GM06990 (cell line): ENCODE data around the gene CD82.

Experiments used
- DNase-seq: peaks from one replicate; pipeline ENCODE4 v3.0.0-alpha.2; 2011; ENCODE audit not compliant: insufficient read length; ENCODE audit errors: extremely low read depth
- H3K27me3 ChIP-seq: replicated peaks from 2 replicates; pipeline ENCODE4 v1.6.0; 2011; ENCODE audit warnings: low read length; ENCODE audit not compliant: control insufficient read depth, insufficient read depth
- H3K36me3 ChIP-seq: 2 replicates; pipeline ENCODE4 v1.5.1; 2011; ENCODE audit warnings: low read length; ENCODE audit not compliant: control insufficient read depth, insufficient read depth
- H3K4me3 ChIP-seq: replicated peaks from 2 replicates; pipeline ENCODE4 v1.5.1; 2011; ENCODE audit warnings: low read depth, mild to moderate bottlenecking, control low read depth, low read length
- CTCF ChIP-seq: IDR thresholded peaks from 2 replicates; pipeline ENCODE4 v1.5.1; 2011; ENCODE audit warnings: low read length, control low read depth, mild to moderate bottlenecking, inconsistent platforms; ENCODE audit not compliant: insufficient read depth, poor library complexity, severe bottlenecking

The CD82 gene

GRCh38 chr11:44521148-44521547 lies 44.3 kb upstream of the CD82 start:
- no peak for TF ChIP-seq CTCF
- Histone ChIP-seq H3K36me3 (no peaks in the 10 kb centered on the region), H3K27me3 (no peaks in the 10 kb centered on the region; the same call in 1 of the 2 replicates), H3K4me3 (no peak overlapping the region)
- no peak for DNase-seq

- TF ChIP-seq CTCF, result no peak
- no peak for DNase-seq
- Histone ChIP-seq H3K36me3 (no peaks in the 10 kb centered on the region), H3K27me3 (no peaks in the 10 kb centered on the region; the same call in none of the 2 replicates), H3K4me3 (no peak overlapping the region)
Observed at GRCh38 chr11:44522294-44522693, 43.2 kb upstream of the CD82 start.

- DNase-seq, result no peak
Observed at GRCh38 chr11:44524346-44524745, 41.1 kb upstream of the CD82 start.

GRCh38 chr11:44524751-44525201 lies 40.7 kb upstream of the CD82 start:
- no peaks in the 10 kb centered on the region; the same call in none of the 2 replicates for H3K27me3 ChIP-seq
- H3K36me3 ChIP-seq, result no peaks in the 10 kb centered on the region
- no peak for TF ChIP-seq CTCF
- H3K4me3 ChIP-seq, result no peak overlapping the region
- no peak for DNase-seq

More at GRCh38 chr11:44524346-44524745, 41.1 kb upstream of the CD82 start:
- Histone ChIP-seq H3K36me3 (no peaks in the 10 kb centered on the region), H3K27me3 (no peaks in the 10 kb centered on the region; the same call in none of the 2 replicates), H3K4me3 (no peak overlapping the region)
- TF ChIP-seq CTCF, result no peak

GRCh38 chr11:44525473-44526252 lies 39.8 kb upstream of the CD82 start:
- Histone ChIP-seq H3K36me3 (no peaks in the 10 kb centered on the region), H3K27me3 (peaks cover 2% of the 10 kb centered on the region), H3K4me3 (no peak overlapping the region)
- no peak for TF ChIP-seq CTCF
- DNase-seq, result no peak
